GM12878 (cell line): ENCODE results near the gene RBM19.

Experiments
- CEBPB ChIP-seq, 2 experiments: fragments of 150-350 bp in 1 of 2; IDR thresholded peaks; 2 replicates each; pipeline ENCODE4 v1.6.1; 2012 to 2014; ENCODE audit warnings: low read depth in 2 of 2, low read length in 2 of 2, borderline replicate concordance in 1 of 2, inconsistent platforms in 1 of 2
- CHD2 ChIP-seq: IDR thresholded peaks from 2 replicates; pipeline ENCODE4 v1.6.1; 2011; ENCODE audit warnings: low read depth, low read length, improper control_type of control experiment, borderline replicate concordance
- DPF2 ChIP-seq: fragments of 450-650 bp; IDR thresholded peaks from 2 replicates; pipeline ENCODE4 v1.6.1; 2017; ENCODE audit warnings: mild to moderate bottlenecking
- EGR1 ChIP-seq, 2 experiments: IDR thresholded peaks; 1 replicate in 1 of 2; 2 replicates in 1 of 2; pipeline ENCODE4 v1.6.1; 2011 to 2012; ENCODE audit warnings: low read depth in 2 of 2, low read length in 2 of 2, borderline replicate concordance in 1 of 2, mild to moderate bottlenecking in 1 of 2, moderate library complexity in 1 of 2
- EP300 ChIP-seq, 2 experiments: fragments of 150-350 bp in 1 of 2; IDR thresholded peaks; 2 replicates each; pipeline ENCODE4 v1.6.1; 2011 to 2012; ENCODE audit warnings: low read depth in 2 of 2, low read length in 2 of 2, borderline replicate concordance in 1 of 2, improper control_type of control experiment in 1 of 2, inconsistent platforms in 1 of 2; ENCODE audit not compliant: control insufficient read depth in 1 of 2
- EZH2 ChIP-seq: IDR thresholded peaks from 2 replicates; pipeline ENCODE4 v1.6.1; 2012; ENCODE audit warnings: low read depth, mild to moderate bottlenecking, control low read depth, inconsistent platforms, low read length, borderline replicate concordance; ENCODE audit not compliant: control insufficient read depth
- MEF2B ChIP-seq: fragments of 450-650 bp; IDR thresholded peaks from 2 replicates; pipeline ENCODE4 v1.6.1; 2018; ENCODE audit warnings: mild to moderate bottlenecking, moderate library complexity; ENCODE audit not compliant: partially characterized antibody, poor library complexity, severe bottlenecking
- NBN ChIP-seq: fragments of 450-650 bp; IDR thresholded peaks from 2 replicates; pipeline ENCODE4 v1.6.1; 2016
- REST ChIP-seq: IDR thresholded peaks from 2 replicates; pipeline ENCODE4 v1.6.1; 2012; ENCODE audit warnings: mild to moderate bottlenecking, low read depth, low read length
- SIN3A ChIP-seq: IDR thresholded peaks from 2 replicates; pipeline ENCODE4 v1.6.1; 2012; ENCODE audit warnings: low read depth, low read length, improper control_type of control experiment
- TAF1 ChIP-seq: IDR thresholded peaks from 2 replicates; pipeline ENCODE4 v1.6.1; 2011; ENCODE audit warnings: mild to moderate bottlenecking, low read depth, low read length, borderline replicate concordance
- ZNF207 ChIP-seq: fragments of 450-650 bp; IDR thresholded peaks from 2 replicates; pipeline ENCODE4 v1.6.1; 2014; ENCODE audit warnings: antibody characterized with exemption, mild to moderate bottlenecking, borderline replicate concordance
- TF ChIP-seq, protein P1 (sequence below), 3 experiments: IDR thresholded peaks in 2 of 3; conservative IDR thresholded peaks in 1 of 3; 2 replicates each; pipeline ENCODE4 v1.5.1; 2011; ENCODE audit warnings: low read depth in 3 of 3, low read length in 3 of 3, mild to moderate bottlenecking in 3 of 3, control low read depth in 2 of 3, moderate library complexity in 2 of 3, inconsistent platforms in 1 of 3, mixed read lengths in 1 of 3; ENCODE audit not compliant: control insufficient read depth in 2 of 3, insufficient read depth in 1 of 3; ENCODE audit errors: extremely low read depth in 1 of 3
- TF ChIP-seq, protein P2 (sequence below): fragments of 450-650 bp; IDR thresholded peaks from 2 replicates; pipeline ENCODE4 v1.6.1; 2017; ENCODE audit warnings: mild to moderate bottlenecking

GRCh38 chr12:113896194-113896593, 69.9 kb downstream of the RBM19 start:
- TF ChIP-seq, protein P1, sequence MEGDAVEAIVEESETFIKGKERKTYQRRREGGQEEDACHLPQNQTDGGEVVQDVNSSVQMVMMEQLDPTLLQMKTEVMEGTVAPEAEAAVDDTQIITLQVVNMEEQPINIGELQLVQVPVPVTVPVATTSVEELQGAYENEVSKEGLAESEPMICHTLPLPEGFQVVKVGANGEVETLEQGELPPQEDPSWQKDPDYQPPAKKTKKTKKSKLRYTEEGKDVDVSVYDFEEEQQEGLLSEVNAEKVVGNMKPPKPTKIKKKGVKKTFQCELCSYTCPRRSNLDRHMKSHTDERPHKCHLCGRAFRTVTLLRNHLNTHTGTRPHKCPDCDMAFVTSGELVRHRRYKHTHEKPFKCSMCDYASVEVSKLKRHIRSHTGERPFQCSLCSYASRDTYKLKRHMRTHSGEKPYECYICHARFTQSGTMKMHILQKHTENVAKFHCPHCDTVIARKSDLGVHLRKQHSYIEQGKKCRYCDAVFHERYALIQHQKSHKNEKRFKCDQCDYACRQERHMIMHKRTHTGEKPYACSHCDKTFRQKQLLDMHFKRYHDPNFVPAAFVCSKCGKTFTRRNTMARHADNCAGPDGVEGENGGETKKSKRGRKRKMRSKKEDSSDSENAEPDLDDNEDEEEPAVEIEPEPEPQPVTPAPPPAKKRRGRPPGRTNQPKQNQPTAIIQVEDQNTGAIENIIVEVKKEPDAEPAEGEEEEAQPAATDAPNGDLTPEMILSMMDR (IDR thresholded peaks at IDR 0.05 in 2 of 3, conservative IDR thresholded peaks at IDR 0.05 in 1 of 3; ENCODE audit: control insufficient read depth in 2 of 3, extremely low read depth in 1 of 3, insufficient read depth in 1 of 3, low read depth in 3 of 3, low read length in 3 of 3): no peak
- no peak for TF ChIP-seq SIN3A
- TF ChIP-seq NBN: no peak
- TF ChIP-seq EP300 (IDR thresholded peaks at IDR 0.05; ENCODE audit: borderline replicate concordance in 1 of 2, control insufficient read depth in 1 of 2, low read depth in 2 of 2, low read length in 2 of 2): no peak
- no peak for TF ChIP-seq ZNF207
- no peak for TF ChIP-seq REST
- TF ChIP-seq CHD2: no peak
- no peak for TF ChIP-seq MEF2B
- TF ChIP-seq, protein P2, sequence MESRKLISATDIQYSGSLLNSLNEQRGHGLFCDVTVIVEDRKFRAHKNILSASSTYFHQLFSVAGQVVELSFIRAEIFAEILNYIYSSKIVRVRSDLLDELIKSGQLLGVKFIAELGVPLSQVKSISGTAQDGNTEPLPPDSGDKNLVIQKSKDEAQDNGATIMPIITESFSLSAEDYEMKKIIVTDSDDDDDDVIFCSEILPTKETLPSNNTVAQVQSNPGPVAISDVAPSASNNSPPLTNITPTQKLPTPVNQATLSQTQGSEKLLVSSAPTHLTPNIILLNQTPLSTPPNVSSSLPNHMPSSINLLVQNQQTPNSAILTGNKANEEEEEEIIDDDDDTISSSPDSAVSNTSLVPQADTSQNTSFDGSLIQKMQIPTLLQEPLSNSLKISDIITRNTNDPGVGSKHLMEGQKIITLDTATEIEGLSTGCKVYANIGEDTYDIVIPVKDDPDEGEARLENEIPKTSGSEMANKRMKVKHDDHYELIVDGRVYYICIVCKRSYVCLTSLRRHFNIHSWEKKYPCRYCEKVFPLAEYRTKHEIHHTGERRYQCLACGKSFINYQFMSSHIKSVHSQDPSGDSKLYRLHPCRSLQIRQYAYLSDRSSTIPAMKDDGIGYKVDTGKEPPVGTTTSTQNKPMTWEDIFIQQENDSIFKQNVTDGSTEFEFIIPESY: no peak
- TF ChIP-seq DPF2: no peak
- no peak for TF ChIP-seq EZH2
- no peak for TF ChIP-seq TAF1
- TF ChIP-seq EGR1 (IDR thresholded peaks at IDR 0.05; ENCODE audit: borderline replicate concordance in 1 of 2, low read depth in 2 of 2, low read length in 2 of 2): no peak
- TF ChIP-seq CEBPB (IDR thresholded peaks at IDR 0.05; ENCODE audit: borderline replicate concordance in 1 of 2, low read depth in 2 of 2, low read length in 2 of 2): no peak
